Measurements from ENCODE around the gene BCAP31.

- TF ChIP-seq CTCF (IDR thresholded peaks at IDR 0.05), result no peak
- TF ChIP-seq POLR2AphosphoS5 (IDR thresholded peaks at IDR 0.05), result no peak
- TF ChIP-seq POLR2A (IDR thresholded peaks at IDR 0.05), result no peak
These were observed 21.7 kb downstream of the BCAP31 start for GRCh38 chrX:153702336-153703035.

All from sigmoid colon (tissue), 4 donors.